GM19438 (cell line): ENCODE data around the gene ARID4B.
"Not testable (repeated sequence)": the region's sequence is repeated elsewhere in the genome, so short reads cannot be mapped to it uniquely, and the experiment has no call there.

Source experiments
- ATAC-seq: cut with Tn5 transposase; IDR thresholded peaks from one replicate; pipeline ENCODE4 v1.9.1; 2021; ENCODE audit warnings: low read depth; ENCODE audit not compliant: unreplicated experiment

The ARID4B gene

GRCh38 chr1:235330918-235331285 lies 2.9 kb upstream of the ARID4B start:
- no peak for ATAC-seq

GRCh38 chr1:235329139-235329902 lies 1.3 kb upstream of the ARID4B start:
- no peak for ATAC-seq

GRCh38 chr1:235328271-235329138 lies 526 bp upstream of the ARID4B start, which contains the start of gene GGPS1:
Gene GGPS1, plus strand, starts transcription at chr1:235328570. Its CDS starts 6,695 bp downstream, at chr1:235335265.
- ATAC-seq: peak; percentile 59

- no peak for ATAC-seq
These were observed 1.0 kb downstream of the ARID4B start for GRCh38 chr1:235326719-235327558.

- no peak for ATAC-seq
These were observed 2.1 kb downstream of the ARID4B start for GRCh38 chr1:235325854-235326253.

GRCh38 chr1:235325139-235325538 lies 2.8 kb downstream of the ARID4B start:
- no peak for ATAC-seq

GRCh38 chr1:235324296-235324695 lies 3.7 kb downstream of the ARID4B start:
- ATAC-seq: no peak

GRCh38 chr1:235320521-235321179 lies 7.3 kb downstream of the ARID4B start:
- ATAC-seq: no peak

- no peak for ATAC-seq
These were observed 8.7 kb downstream of the ARID4B start for GRCh38 chr1:235319255-235319654.

- no peak for ATAC-seq
These were observed 10.8 kb downstream of the ARID4B start for GRCh38 chr1:235317168-235317567.

- no peak for ATAC-seq
These were observed 12.2 kb downstream of the ARID4B start for GRCh38 chr1:235315735-235316134.

- no peak for ATAC-seq
These were observed 12.8 kb downstream of the ARID4B start for GRCh38 chr1:235315173-235315572.

- ATAC-seq: no peak
These were observed 13.9 kb downstream of the ARID4B start for GRCh38 chr1:235313931-235314678.

- ATAC-seq: no peak
These were observed 14.7 kb downstream of the ARID4B start for GRCh38 chr1:235313262-235313661.

GRCh38 chr1:235309206-235309605 lies 18.8 kb downstream of the ARID4B start:
- not testable (repeated sequence) for ATAC-seq

- no peak for ATAC-seq
These were observed 20.5 kb downstream of the ARID4B start for GRCh38 chr1:235307158-235308124.

GRCh38 chr1:235304549-235305451 lies 23.2 kb downstream of the ARID4B start:
- ATAC-seq: no peak
